ENCODE results near the gene RAX2.
A peak's percentile ranks its signal among the peaks of the same experiment; 100 is the strongest.

Gene RAX2

DNA sequence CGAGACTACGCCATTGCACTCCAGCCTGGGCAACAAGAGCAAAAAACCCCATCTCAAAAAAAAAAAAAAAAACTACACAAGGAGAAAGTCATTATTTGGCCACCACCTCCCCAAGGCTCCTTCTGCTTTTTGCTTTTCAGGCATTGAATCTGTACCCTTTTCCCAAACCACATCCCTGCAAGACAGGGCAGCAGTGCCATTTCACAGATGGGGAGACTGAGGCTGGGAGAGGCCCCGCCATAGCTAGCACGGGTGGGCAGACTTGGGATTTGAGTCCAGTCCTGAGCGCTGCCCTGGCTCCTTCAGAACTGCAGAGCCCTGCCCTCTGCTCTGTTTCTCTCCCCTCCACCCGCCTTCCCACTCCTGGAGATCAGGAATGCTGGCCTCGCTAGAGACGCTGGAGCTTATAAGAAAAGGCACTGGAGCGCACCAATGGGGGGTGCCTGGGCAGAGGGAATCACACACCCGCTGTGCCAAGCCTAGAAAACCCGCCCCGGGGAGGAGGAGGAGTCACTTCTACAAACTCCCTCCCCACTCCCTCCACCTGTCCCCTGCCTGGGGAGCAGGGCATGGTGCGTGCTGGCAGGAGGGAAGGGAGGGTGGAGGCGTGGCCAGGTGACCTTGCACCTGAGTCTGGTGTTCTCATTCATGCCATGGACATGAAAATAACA lies 46.3 kb downstream of the RAX2 start:
- DNase-seq: peak; percentile 15

DNA sequence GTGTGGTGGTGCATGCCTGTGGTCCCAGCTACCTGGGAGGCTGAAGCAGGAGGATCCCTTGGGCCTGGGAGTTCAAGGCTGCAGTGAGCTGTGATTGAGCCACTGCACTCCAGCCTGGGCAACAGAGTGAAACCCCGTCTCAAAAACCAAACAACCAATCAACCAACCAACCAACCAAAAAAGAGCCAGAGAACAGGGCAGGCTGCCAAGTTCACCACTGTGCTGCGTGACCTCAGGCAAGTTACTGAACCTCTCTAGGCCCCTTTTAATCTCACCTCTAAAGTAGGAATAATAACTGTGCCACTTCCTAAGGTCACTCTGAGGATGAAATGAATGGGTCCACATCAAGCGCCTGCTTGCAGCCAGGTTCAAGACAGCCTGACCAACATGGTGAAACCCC lies 46.9 kb downstream of the RAX2 start:
- DNase-seq: no peak

DNA sequence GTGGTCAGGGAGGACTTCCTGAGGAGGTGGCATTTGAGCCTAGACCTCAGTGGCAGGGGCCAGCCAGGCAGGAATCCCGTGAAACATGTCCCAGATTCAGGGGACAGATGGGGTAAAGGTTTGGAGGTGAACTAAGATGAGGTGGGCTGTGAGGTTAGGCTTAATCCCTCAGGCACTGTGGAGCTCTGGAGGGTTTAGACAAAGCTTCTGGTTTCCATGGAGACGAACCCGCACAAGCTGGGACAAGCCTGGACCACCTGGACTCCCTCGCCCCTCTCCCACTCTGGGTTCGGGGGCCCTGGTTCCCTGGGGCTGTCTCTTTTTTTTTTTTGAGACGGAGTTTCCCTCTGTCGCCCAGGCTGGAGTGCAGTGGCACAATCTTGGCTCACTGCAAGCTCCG lies 48.1 kb downstream of the RAX2 start:
- DNase-seq: no peak

DNA sequence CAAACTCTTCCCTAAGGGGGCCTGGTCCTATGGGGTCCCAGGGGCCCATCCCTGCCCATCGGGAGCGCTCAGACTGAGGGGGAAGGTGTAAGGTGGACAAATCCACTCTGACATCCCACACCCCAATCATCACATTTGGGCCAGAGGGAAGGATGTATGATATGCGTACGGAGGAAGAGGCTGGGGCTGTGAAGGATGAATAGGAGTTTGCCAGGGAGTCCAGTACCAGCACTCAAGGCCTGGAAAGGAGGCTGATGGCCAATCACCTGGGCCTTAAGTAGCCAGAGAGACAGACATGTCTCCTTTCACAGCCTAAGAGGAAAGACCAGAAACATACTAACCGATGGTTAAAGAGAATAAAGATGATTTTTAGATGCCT lies 48.9 kb downstream of the RAX2 start:
- DNase-seq: no peak

DNA sequence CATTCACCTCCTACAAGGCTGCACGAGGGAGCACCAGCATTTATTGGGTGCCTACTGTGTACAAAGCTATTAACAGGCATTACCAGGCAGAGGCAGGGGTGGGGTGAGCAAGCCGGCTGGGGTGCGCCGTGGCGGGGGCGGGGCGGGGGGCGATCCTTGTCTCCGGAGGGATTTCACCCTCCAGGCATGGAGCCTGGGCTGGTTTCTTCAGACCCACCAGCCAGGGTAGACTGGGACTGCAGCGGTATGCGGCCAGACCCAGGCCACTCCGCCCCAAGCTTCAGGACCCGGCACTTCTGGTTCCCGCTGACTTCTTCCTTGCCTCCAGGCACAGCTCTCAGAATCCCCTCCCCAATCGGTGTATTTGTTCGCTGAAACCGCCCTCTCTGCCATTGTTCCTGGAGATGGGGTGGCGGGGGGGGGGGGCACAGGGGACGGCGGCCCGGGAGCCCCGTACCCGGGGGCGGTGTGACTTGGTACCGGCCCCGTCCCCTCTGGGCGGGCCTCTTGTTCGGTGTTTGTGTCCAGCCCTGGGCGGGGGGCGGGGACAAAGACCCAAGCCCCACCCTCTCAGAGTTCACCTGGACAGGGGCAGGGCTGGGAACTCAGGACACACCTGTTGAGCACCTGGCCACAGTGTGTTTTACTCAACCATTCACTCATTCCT lies 49.5 kb downstream of the RAX2 start:
- no peak for DNase-seq

DNA sequence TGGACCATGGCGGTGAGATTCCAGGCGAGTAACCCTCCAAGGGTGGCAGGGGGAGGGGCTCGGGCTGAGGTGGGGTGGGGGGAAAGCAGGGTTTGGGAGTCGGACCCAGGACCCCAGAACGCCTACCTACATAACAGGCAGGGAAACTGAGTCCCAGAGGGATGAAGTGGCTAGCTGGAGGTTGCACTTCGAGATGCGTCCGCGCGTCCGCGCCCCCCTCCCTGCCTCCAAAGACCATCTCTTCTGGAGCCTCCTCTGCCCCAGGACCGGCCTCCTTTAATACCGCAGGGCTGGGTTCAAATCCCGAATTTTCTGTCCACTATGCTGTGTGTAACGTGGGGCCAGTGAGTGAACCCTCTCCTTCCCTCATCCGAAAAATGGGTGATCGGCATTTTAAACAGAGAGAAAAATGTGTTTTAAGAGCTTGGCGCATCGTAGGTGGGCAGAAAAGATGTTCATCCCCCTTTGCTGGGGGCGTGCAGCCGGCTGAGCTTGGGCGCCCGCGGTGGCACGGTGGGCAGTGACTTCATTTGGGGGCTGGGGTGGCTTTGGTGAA lies 50.1 kb downstream of the RAX2 start:
- DNase-seq: no peak

DNA sequence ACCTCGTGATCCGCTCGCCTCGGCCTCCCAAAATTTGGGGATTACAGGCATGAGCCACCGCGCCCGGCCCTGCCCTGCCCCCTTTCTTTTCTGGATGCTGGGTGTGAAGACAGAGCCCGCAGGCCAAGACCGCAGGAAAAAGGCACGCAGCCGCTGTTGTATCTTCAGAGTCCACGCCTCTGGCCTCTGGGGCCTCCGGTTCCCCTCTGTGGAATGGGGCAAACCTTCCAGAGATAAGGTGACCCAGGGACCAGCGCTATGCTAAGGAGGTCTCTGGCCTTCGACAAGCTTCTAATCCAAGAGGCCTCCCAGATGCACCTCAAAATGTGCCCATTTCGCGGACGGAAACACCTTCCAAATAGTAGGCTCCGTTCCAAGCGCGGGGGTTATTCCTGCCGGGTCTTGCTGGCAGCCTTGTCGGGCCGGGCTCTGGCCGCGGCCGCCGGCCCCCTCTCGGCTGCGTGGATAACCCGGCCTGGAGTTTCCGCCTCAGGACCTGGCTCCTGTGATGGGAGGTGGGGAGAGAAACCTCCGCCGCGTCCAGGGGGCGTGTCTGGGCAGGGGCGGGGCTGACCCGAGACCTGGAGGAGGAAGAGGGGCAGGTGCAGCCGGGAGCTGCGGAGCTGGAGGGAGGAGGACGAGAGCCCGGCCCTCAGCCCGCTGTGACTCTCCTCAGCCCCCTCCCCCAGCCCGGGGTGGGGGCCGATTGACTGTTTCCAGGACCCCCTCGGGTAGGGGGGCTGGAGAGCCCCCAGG lies 50.7 kb downstream of the RAX2 start:
- DNase-seq: peak; percentile 78

DNA sequence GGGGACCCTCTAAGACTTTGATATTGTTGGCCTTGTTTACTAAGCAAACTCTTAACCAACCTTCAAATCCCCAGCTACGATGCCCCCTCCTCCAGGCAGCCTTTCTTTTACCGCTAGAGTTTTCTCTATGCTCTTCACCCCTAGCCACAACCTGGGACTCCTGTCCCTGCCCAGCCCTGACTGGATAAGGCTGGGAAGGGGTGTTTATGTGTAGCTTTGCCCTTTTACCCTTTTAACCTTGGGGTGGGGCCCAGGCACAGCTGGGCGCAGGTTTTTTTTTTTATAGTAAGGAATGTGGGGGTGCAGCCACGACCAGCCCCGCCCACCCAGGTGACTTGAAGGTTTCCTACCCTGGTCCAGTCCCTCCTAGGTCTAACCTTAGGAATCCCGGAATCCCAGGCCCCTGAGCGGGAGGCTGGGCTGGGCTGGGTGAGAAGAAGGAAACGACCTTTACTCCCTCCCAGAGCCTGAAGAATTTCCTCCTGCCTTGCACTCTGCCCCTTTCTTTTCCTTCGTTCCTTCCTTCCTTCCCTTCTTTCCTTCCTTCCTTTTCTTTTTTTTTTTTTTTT lies 51.6 kb downstream of the RAX2 start:
- no peak for DNase-seq

DNA sequence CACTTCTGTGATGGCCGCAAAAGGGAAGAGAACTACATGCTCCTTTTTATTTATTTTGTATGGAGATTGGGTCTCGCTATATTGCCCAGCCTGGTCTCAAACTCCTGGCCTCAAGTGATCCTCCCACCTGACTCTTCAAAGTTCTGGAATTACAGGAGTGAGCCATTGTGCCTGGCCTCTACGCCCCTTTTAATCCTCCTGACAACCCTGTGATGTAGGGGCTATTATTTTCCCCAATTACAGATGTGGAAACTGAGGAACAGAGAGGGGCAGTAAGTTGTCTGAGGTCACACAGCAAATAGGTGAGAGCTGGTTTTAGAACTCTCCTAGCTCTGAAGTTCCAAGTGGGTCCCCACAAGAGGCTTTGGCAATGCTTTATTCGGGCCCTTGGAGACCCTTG lies 52.2 kb downstream of the RAX2 start:
- DNase-seq: no peak

Measured in fibroblast of skin of scalp (primary cell).